Neutrophil (primary cell): ENCODE data around the gene PPP1R14C.

ENCODE experiments used
- H3K27ac ChIP-seq: fragments of 200-600 bp; sonication (generic); 2 replicates; pipeline ENCODE4 v1.5.1; 2016; ENCODE audit warnings: mild to moderate bottlenecking, moderate library complexity
- H3K27me3 ChIP-seq: fragments of 200-600 bp; sonication (generic); 2 replicates; pipeline ENCODE4 v1.6.0; 2016; ENCODE audit warnings: mild to moderate bottlenecking
- H3K36me3 ChIP-seq: fragments of 200-600 bp; sonication (generic); 2 replicates; pipeline ENCODE4 v1.5.1; 2017
- H3K4me1 ChIP-seq, 2 experiments: fragments of 200-600 bp in 1 of 2; sonication (generic) in 1 of 2; 1 replicate in 1 of 2; 2 replicates in 1 of 2; pipeline versions ENCODE4 v1.5.1 to v1.6.1; 2013 to 2016; ENCODE audit warnings: low read depth in 1 of 2, low read length in 1 of 2, mild to moderate bottlenecking in 1 of 2, moderate library complexity in 1 of 2; ENCODE audit not compliant: control insufficient read depth in 1 of 2, insufficient read depth in 1 of 2
- H3K4me3 ChIP-seq, 2 experiments: fragments of 200-600 bp in 1 of 2; sonication (generic) in 1 of 2; 1 replicate in 1 of 2; 2 replicates in 1 of 2; pipeline ENCODE4 v1.5.1; 2013 to 2016; ENCODE audit warnings: low read depth in 1 of 2, low read length in 1 of 2, mild to moderate bottlenecking in 1 of 2, moderate library complexity in 1 of 2
- H3K9me3 ChIP-seq: fragments of 200-600 bp; sonication (generic); 2 replicates; pipeline ENCODE4 v1.5.1; 2016
- CTCF ChIP-seq: fragments of 200-600 bp; sonication (generic); IDR thresholded peaks from 2 replicates; pipeline ENCODE4 v1.5.1; 2016; ENCODE audit warnings: antibody characterized with exemption

Gene PPP1R14C

DNA sequence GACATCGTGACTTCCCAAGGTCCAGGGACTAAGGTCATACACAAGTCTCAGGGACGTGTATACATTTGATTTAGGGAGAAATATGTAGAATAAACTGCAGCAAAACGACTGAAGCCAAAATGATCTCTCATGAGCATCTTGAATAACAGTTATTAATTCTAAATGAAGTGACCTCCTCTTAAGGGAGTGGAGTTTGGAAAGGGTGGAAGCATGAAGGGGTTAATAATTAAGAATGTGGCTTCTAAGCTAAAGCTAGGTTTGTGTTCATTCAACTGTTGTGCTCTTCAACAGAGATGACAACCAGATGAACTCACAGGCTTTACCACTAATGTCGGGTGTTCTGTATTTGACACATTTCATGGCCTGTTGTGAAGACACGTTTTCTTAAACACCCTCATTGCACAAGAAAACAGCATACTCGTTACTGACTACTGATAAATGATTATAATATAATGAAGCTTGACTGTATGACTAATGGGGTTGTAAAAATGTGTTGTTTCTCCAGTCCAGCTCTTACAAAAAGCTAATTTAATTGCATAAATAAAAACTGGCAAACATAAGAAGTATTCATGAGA lies 1.5 kb downstream of the PPP1R14C start:
- Histone ChIP-seq H3K27ac (no peak overlapping the region), H3K9me3 (no peaks in the 10 kb centered on the region), H3K4me1 (peaks cover 0 to 9% of the 10 kb centered on the region in 2 experiments), H3K4me3 (no peak overlapping the region), H3K36me3 (no peaks in the 10 kb centered on the region), H3K27me3 (peaks cover 96% of the 10 kb centered on the region)
- TF ChIP-seq CTCF: no peak

GRCh38 chr6:150145427-150145826 lies 2.6 kb downstream of the PPP1R14C start:
- Histone ChIP-seq H3K4me1 (peaks cover 0 to 9% of the 10 kb centered on the region in 2 experiments), H3K4me3 (no peak overlapping the region), H3K27me3 (peaks cover 96% of the 10 kb centered on the region), H3K9me3 (no peaks in the 10 kb centered on the region), H3K27ac (no peak overlapping the region), H3K36me3 (no peaks in the 10 kb centered on the region)
- no peak for TF ChIP-seq CTCF

DNA sequence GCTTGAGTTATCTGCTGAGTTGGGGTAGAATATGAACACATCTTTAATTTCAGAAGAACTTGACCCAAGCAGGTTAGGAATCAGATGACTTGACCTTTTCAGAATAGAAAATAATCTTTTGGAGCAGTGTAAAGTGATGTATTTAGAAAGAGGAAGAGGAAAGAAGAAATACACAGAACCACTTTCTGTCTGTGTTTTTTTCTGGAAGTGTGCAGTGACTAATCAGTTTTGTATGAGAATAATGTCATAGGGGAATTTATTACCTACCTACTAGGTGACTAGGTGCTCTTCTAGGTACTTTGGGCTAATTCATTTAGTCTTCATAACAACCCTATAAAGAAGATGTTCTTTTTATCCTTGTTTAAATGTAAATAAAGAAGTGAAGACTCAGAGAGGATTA lies 3.0 kb downstream of the PPP1R14C start:
- peaks cover 0 to 9% of the 10 kb centered on the region in 2 experiments for H3K4me1 ChIP-seq
- H3K4me3 ChIP-seq: no peak overlapping the region

GRCh38 chr6:150146436-150146835 lies 3.6 kb downstream of the PPP1R14C start:
- no peaks in the 10 kb centered on the region for H3K36me3 ChIP-seq
- no peak overlapping the region for H3K27ac ChIP-seq
- H3K9me3 ChIP-seq: no peaks in the 10 kb centered on the region
- H3K4me1 ChIP-seq: peaks cover 0 to 9% of the 10 kb centered on the region in 2 experiments
- TF ChIP-seq CTCF: no peak
- no peak overlapping the region for H3K4me3 ChIP-seq
- H3K27me3 ChIP-seq: peaks cover 96% of the 10 kb centered on the region

More for the DNA sequence above, 3.0 kb downstream of the PPP1R14C start:
- Histone ChIP-seq H3K36me3 (no peaks in the 10 kb centered on the region), H3K9me3 (no peaks in the 10 kb centered on the region), H3K27me3 (peaks cover 96% of the 10 kb centered on the region), H3K27ac (no peak overlapping the region)
- no peak for TF ChIP-seq CTCF

DNA sequence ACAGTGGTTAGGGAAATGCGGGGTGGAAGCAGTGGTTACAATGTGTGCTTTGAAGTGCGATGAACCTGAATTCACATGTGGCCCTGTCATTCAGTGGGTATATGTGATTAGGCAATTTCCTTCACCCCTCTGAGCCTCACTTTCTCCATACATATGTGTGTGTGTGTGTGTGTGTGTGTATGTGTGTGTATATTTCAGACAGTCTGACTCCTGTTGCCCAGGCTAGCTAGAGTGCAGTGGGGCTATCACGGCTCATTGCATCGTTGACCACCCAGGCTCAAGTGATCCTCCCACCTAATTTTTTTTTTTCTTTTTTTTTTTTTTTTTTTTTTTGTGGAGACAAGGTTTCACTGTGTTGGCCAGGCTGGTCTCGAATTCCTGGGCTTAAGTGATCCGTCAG lies 6.3 kb downstream of the PPP1R14C start:
- H3K4me3 ChIP-seq: no peak overlapping the region
- TF ChIP-seq CTCF: no peak
- no peaks in the 10 kb centered on the region for H3K36me3 ChIP-seq
- peaks cover 70% of the 10 kb centered on the region for H3K27me3 ChIP-seq
- no peak overlapping the region for H3K27ac ChIP-seq
- H3K4me1 ChIP-seq: peaks cover 0 to 6% of the 10 kb centered on the region in 2 experiments
- H3K9me3 ChIP-seq: no peaks in the 10 kb centered on the region
